Gastroesophageal sphincter (tissue), 4 donors: ENCODE data around the gene EVA1A. TPM values are rescaled to one million over a fixed set of nuclear protein-coding genes. Genes with fewer than 3 reads are reported as not detected.

ENCODE experiments used
- ATAC-seq: fragments of 150-250 bp; one replicate; pipeline ENCODE4 v1.9.1; 2016; ENCODE audit warnings: mild to moderate bottlenecking, moderate library complexity
- H3K27ac ChIP-seq, 4 donors: fragments of 200-600 bp; sonication (generic) in 3 of 4; 1 replicate in 3 of 4; 2 replicates in 1 of 4; pipeline ENCODE4 v1.5.1; 2016 to 2019
- H3K27me3 ChIP-seq: fragments of 200-600 bp; sonication (generic); one replicate; pipeline ENCODE4 v1.5.1; 2019
- H3K36me3 ChIP-seq, 2 donors: fragments of 200-600 bp; sonication (generic); one replicate each; pipeline ENCODE4 v1.5.1; 2019; ENCODE audit warnings: control low read depth in 1 of 2
- H3K4me1 ChIP-seq, 3 donors: fragments of 200-600 bp; sonication (generic); 1 replicate in 2 of 3; 2 replicates in 1 of 3; pipeline ENCODE4 v1.5.1; 2016 to 2019; ENCODE audit warnings: control low read depth in 2 of 3
- H3K4me3 ChIP-seq, 2 donors: fragments of 200-600 bp; sonication (generic); one replicate each; pipeline ENCODE4 v1.5.1; 2019; ENCODE audit warnings: mild to moderate bottlenecking in 1 of 2, moderate library complexity in 1 of 2
- H3K9me3 ChIP-seq, 3 donors: fragments of 200-600 bp; sonication (generic); one replicate each; pipeline ENCODE4 v1.5.1; 2017 to 2019; ENCODE audit warnings: control low read depth in 2 of 3
- EP300 ChIP-seq: sonication (generic); formaldehyde crosslinking; IDR thresholded peaks from one replicate; pipeline ENCODE4 v1.6.1; 2017; ENCODE audit warnings: antibody characterized with exemption, mild to moderate bottlenecking
- POLR2A ChIP-seq, 2 donors: fragments of 450-650 bp; IDR thresholded peaks; one replicate each; pipeline ENCODE4 v1.6.1; 2017; ENCODE audit warnings: antibody characterized with exemption in 2 of 2, mild to moderate bottlenecking in 2 of 2, moderate library complexity in 1 of 2
- POLR2AphosphoS5 ChIP-seq: sonication (generic); formaldehyde crosslinking; IDR thresholded peaks from one replicate; pipeline ENCODE4 v1.6.1; 2017; ENCODE audit warnings: antibody characterized with exemption
- WGBS, 2 donors: methylation state at CpG; one replicate each; pipeline ENCODE4 v1.1.5; 2018; ENCODE audit warnings: low coverage in 1 of 2; 5-methylcytosine and 5-hydroxymethylcytosine counted together
- total RNA-seq, 4 donors: library from RNA; depleted of rRNA; stranded (reverse); fragments of >200 nt; gene quantifications; one replicate each; pipeline ENCODE4 v1.1.0, GENCODE V29; 2016
- TF ChIP-seq, protein P1 (sequence below), 4 experiments: fragments of 200-600 bp in 2 of 4; fragments of 450-650 bp in 2 of 4; sonication (generic) in 1 of 4; IDR thresholded peaks; one replicate each; pipeline ENCODE4 v1.5.1; 2017 to 2019; ENCODE audit warnings: antibody characterized with exemption in 4 of 4, mild to moderate bottlenecking in 2 of 4, moderate library complexity in 2 of 4

Gene EVA1A
- total RNA-seq, 4 donors from 2014 or later = 0.74 TPM; not detected in 3

- Histone ChIP-seq H3K4me1 (peaks cover 0 to 20% (median 0%) of the 10 kb centered on the region in 3 donors), H3K4me3 (no peak overlapping the region), H3K9me3 (no peaks in the 10 kb centered on the region), H3K36me3 (no peaks in the 10 kb centered on the region), H3K27me3 (peaks cover 52% of the 10 kb centered on the region), H3K27ac (no peak overlapping the region)
- no peak for ATAC-seq
- 82 to 96% methylated on average over 5 to 9 of the region's 9 CpGs for WGBS, 2 donors
- TF ChIP-seq, protein P1, sequence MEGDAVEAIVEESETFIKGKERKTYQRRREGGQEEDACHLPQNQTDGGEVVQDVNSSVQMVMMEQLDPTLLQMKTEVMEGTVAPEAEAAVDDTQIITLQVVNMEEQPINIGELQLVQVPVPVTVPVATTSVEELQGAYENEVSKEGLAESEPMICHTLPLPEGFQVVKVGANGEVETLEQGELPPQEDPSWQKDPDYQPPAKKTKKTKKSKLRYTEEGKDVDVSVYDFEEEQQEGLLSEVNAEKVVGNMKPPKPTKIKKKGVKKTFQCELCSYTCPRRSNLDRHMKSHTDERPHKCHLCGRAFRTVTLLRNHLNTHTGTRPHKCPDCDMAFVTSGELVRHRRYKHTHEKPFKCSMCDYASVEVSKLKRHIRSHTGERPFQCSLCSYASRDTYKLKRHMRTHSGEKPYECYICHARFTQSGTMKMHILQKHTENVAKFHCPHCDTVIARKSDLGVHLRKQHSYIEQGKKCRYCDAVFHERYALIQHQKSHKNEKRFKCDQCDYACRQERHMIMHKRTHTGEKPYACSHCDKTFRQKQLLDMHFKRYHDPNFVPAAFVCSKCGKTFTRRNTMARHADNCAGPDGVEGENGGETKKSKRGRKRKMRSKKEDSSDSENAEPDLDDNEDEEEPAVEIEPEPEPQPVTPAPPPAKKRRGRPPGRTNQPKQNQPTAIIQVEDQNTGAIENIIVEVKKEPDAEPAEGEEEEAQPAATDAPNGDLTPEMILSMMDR (IDR thresholded peaks at IDR 0.05) = no peak
- no peak for TF ChIP-seq POLR2AphosphoS5
- no peak for TF ChIP-seq POLR2A (IDR thresholded peaks at IDR 0.05)
- TF ChIP-seq EP300 = no peak
These were observed 1.7 kb downstream of the EVA1A start for GRCh38 chr2:75558786-75559679.

DNA sequence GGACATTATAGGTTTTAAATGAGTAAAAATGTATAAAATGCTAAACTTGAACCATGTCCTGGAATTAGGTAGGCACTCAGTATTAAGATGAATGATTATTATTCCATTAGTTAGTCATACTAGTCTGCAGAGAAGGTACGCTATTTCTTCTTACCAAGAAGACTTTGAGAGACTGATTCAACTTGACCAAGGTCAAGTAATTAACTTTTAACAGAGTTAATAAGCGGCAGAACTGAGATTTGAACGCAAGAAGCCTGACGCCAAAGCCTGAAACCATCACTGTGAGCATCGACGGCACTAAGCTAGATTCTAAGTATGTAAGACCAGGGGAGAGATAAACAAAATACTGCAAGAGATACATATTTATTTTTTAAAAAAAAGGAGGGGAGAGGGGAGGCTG lies 2.6 kb downstream of the EVA1A start:
- Histone ChIP-seq H3K27ac (no peak overlapping the region), H3K36me3 (no peaks in the 10 kb centered on the region), H3K27me3 (peaks cover 47% of the 10 kb centered on the region), H3K9me3 (no peaks in the 10 kb centered on the region), H3K4me3 (no peak overlapping the region), H3K4me1 (peaks cover 0 to 20% (median 0%) of the 10 kb centered on the region in 3 donors)
- TF ChIP-seq POLR2AphosphoS5 (no peak), EP300 (no peak), POLR2A (IDR thresholded peaks at IDR 0.05) (no peak)
- TF ChIP-seq, protein P1 (IDR thresholded peaks at IDR 0.05) = no peak
- WGBS, 2 donors = 76 to 95% methylated on average over 4 to 6 of the region's 6 CpGs
- ATAC-seq = no peak

GRCh38 chr2:75557474-75558133 lies 3.1 kb downstream of the EVA1A start:
- H3K27me3 ChIP-seq = peaks cover 47% of the 10 kb centered on the region
- 97 to 100% methylated on average over 2 to 4 of the region's 4 CpGs for WGBS, 2 donors
- peaks cover 0 to 20% (median 0%) of the 10 kb centered on the region in 3 donors for H3K4me1 ChIP-seq

GRCh38 chr2:75556679-75557366 lies 3.9 kb downstream of the EVA1A start:
- Histone ChIP-seq H3K4me1 (peaks cover 0 to 20% (median 0%) of the 10 kb centered on the region in 3 donors), H3K27me3 (peaks cover 47% of the 10 kb centered on the region), H3K4me3 (no peak overlapping the region), H3K27ac (no peak overlapping the region), H3K9me3 (no peaks in the 10 kb centered on the region), H3K36me3 (no peaks in the 10 kb centered on the region)
- TF ChIP-seq POLR2AphosphoS5 (no peak), POLR2A (IDR thresholded peaks at IDR 0.05) (no peak), EP300 (no peak)
- TF ChIP-seq, protein P1 (IDR thresholded peaks at IDR 0.05) = no peak
- ATAC-seq = no peak
- 100% methylated on average over 1 of the region's 7 CpGs; no CpG with 5 or more reads in 1 of the 2 donors for WGBS, 2 donors

More at GRCh38 chr2:75557474-75558133, 3.1 kb downstream of the EVA1A start:
- H3K4me3 ChIP-seq = no peak overlapping the region
- no peaks in the 10 kb centered on the region for H3K36me3 ChIP-seq
- no peak for ATAC-seq
- no peak for TF ChIP-seq POLR2A (IDR thresholded peaks at IDR 0.05)
- TF ChIP-seq POLR2AphosphoS5 = no peak
- TF ChIP-seq, protein P1 (IDR thresholded peaks at IDR 0.05) = no peak
- TF ChIP-seq EP300 = no peak
- no peaks in the 10 kb centered on the region for H3K9me3 ChIP-seq
- no peak overlapping the region for H3K27ac ChIP-seq
